ENCODE measurements around the gene CMIP.

The CMIP gene

DNA sequence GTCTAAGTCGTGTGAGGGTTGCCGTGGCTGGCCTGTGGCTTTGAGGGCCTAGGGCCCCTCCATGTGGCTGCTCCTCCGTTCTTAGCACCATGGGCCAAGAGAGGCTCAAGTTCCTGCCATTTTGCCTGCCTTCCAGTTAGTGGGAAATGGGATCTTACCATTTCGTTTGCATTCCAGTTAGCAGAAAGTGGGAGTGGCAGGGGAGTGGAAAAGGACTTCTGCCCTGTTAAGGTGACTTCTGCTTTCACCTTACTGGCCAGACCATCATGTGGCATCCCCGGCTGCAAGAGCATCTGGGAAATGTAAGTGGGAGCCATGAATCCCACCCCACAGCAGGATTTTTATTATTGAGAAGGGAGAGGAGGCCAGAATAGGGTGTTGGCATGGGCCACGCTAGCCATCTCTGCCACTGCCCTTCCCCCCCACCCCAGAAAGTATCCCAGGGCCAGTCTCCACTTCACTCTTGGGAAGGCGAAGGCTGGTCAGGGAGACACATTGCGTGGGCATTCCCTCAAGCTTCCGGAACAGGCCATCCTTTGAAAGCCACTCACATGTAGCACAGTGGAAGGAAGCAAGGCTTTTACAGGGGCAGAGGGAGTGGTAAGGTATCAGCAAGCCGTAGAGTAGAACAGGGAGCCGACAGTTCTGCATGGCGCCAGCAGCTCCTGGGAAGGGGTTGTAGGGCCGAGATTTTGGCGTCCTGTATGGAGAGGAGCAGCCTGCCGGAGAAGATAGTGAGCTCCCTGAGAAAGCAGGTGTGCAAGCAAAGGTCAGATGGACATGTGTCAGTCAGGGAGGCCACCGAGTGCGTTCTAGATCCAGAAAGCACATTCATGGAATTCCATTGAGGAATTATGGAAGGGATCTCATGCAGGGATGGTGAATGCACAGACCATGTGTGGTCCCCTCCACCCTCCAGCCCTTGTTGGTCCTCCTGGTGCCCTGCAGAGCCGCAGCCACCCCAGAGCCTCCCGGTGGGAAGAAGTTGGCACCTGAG lies 33.4 kb downstream of the CMIP start:
- Histone ChIP-seq H3K23ac (ENCODE audit: low read length) (no peak overlapping the region), H2AK5ac (ENCODE audit: low read length) (no peak overlapping the region), H4K91ac (ENCODE audit: low read depth, low read length) (no peak overlapping the region), H3K14ac (ENCODE audit: low read length) (no peak overlapping the region), H3K4ac (ENCODE audit: low read depth, low read length) (no peak overlapping the region), H3K4me2 (ENCODE audit: low read length) (no peak overlapping the region), H3K79me1 (ENCODE audit: low read length) (no peaks in the 10 kb centered on the region), H2BK120ac (ENCODE audit: insufficient read depth, low read length, poor library complexity) (no peak overlapping the region), H3K9ac (ENCODE audit: low read length) (no peak overlapping the region), H3K27me3 (ENCODE audit: insufficient read depth, low read length) (no peaks in the 10 kb centered on the region), H3K36me3 (ENCODE audit: control insufficient read depth in 1 of 2, insufficient read depth in 2 of 2, low read length in 2 of 2) (peaks cover 21 to 22% of the 10 kb centered on the region in 2 experiments), H3K79me2 (ENCODE audit: control insufficient read depth, insufficient read depth, low read length, poor library complexity) (peaks cover 9% of the 10 kb centered on the region), H3K4me3 (ENCODE audit: low read depth, low read length) (no peak overlapping the region), H3K18ac (ENCODE audit: low read length) (peak overlapping the region; percentile 17), H3K27ac (ENCODE audit: low read depth, low read length) (no peak overlapping the region), H3K4me1 (ENCODE audit: control insufficient read depth in 1 of 2, insufficient read depth in 2 of 2, low read length in 2 of 2) (peaks cover 18 to 19% of the 10 kb centered on the region in 2 experiments), H4K8ac (ENCODE audit: low read depth, low read length) (no peak overlapping the region), H2BK5ac (ENCODE audit: low read depth, low read length, poor library complexity) (no peak overlapping the region), H3K9me3 (ENCODE audit: insufficient read depth, low read depth, low read length) (no peaks in the 10 kb centered on the region), H2BK12ac (ENCODE audit: low read length) (no peak overlapping the region), H4K12ac (ENCODE audit: low read depth, low read length) (no peak overlapping the region), H2AFZ (ENCODE audit: insufficient read depth, low read length, poor library complexity) (no peak overlapping the region)
- DNase-seq: no peak
- no CpG with 5 or more reads among the region's 19 CpGs for WGBS (ENCODE audit: extremely low coverage, insufficient coverage, insufficient read length)

DNA sequence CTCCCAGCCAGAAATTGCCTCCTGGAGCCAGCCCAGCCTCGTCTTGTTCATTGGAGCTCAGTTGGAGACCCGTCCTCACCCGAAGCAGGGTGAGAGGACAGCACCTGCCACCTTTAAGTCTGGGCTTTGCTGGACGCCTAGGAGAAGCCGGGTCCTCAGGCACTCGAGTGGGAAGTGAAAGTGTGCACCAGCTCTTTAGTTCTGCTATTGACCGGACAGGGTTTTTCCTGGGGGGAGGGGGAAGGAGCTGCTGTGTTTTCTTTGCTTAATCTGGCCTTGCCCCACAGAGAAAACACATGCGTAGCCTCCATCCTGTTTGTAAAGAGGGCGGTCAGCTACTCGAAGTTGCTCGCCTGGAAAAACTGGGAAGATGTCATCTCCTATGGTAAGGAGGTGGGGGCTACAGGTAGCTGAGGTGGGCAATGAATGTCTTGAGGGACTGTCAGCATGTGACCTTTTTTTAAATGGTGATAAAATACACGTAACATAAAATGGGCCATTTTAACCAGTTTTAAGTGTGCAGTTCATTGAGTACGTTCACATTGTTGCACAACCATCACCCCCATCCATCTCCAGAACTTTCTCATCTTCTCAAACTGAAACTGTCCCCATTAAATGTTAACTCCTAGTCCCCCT lies 34.4 kb downstream of the CMIP start:
- Histone ChIP-seq H3K4ac (ENCODE audit: low read depth, low read length) (no peak overlapping the region), H2AFZ (ENCODE audit: insufficient read depth, low read length, poor library complexity) (no peak overlapping the region), H2AK5ac (ENCODE audit: low read length) (no peak overlapping the region), H4K91ac (ENCODE audit: low read depth, low read length) (no peak overlapping the region), H3K79me2 (ENCODE audit: control insufficient read depth, insufficient read depth, low read length, poor library complexity) (peaks cover 11% of the 10 kb centered on the region), H3K36me3 (ENCODE audit: control insufficient read depth in 1 of 2, insufficient read depth in 2 of 2, low read length in 2 of 2) (peaks cover 19 to 20% of the 10 kb centered on the region in 2 experiments), H3K23ac (ENCODE audit: low read length) (no peak overlapping the region), H3K9ac (ENCODE audit: low read length) (no peak overlapping the region), H3K4me2 (ENCODE audit: low read length) (no peak overlapping the region), H2BK120ac (ENCODE audit: insufficient read depth, low read length, poor library complexity) (no peak overlapping the region), H3K4me3 (ENCODE audit: low read depth, low read length) (no peak overlapping the region), H4K8ac (ENCODE audit: low read depth, low read length) (no peak overlapping the region), H3K18ac (ENCODE audit: low read length) (no peak overlapping the region), H3K79me1 (ENCODE audit: low read length) (no peaks in the 10 kb centered on the region), H3K9me3 (ENCODE audit: insufficient read depth, low read depth, low read length) (no peaks in the 10 kb centered on the region), H3K27ac (ENCODE audit: low read depth, low read length) (no peak overlapping the region), H3K27me3 (ENCODE audit: insufficient read depth, low read length) (no peaks in the 10 kb centered on the region), H2BK5ac (ENCODE audit: low read depth, low read length, poor library complexity) (no peak overlapping the region), H4K12ac (ENCODE audit: low read depth, low read length) (no peak overlapping the region), H3K14ac (ENCODE audit: low read length) (no peak overlapping the region), H3K4me1 (ENCODE audit: control insufficient read depth in 1 of 2, insufficient read depth in 2 of 2, low read length in 2 of 2) (peaks cover 22% of the 10 kb centered on the region in 2 experiments), H2BK12ac (ENCODE audit: low read length) (no peak overlapping the region)
- WGBS (ENCODE audit: extremely low coverage, insufficient coverage, insufficient read length): no CpG with 5 or more reads among the region's 13 CpGs
- DNase-seq: peak in 1 of 2 donors; percentile 25

DNA sequence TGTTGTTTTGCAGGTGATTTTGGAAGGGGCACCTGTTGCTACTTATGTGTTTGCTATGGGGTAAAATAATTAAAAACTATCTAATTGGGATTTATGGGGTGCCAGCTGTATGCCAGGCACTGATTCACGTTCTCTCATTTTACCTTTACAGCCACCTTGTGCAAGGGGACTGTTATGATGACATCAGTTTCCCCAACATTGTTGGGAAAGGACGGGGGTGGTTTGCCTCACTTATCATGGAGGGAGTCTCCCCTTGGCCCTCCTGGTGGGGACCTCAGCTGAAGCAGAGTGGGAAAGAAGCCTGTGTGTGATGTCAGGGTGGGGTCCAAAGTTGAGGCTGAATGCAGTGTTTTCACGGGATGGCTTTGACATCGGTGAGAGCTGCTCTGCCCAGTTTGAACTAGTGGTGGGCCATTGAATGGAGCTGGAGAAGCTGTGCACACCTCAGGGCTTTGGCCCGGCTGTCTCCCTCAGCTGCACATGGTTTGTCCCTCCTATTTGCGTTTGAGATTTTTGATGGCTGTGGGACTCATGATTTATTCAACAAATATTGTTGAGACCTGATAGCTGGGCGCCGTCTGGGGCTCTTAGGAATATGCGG lies 36.1 kb downstream of the CMIP start:
- Histone ChIP-seq H2BK12ac (ENCODE audit: low read length) (no peak overlapping the region), H3K18ac (ENCODE audit: low read length) (no peak overlapping the region), H3K79me1 (ENCODE audit: low read length) (no peaks in the 10 kb centered on the region), H3K4me1 (ENCODE audit: control insufficient read depth in 1 of 2, insufficient read depth in 2 of 2, low read length in 2 of 2) (peaks cover 22 to 24% of the 10 kb centered on the region in 2 experiments), H2AFZ (ENCODE audit: insufficient read depth, low read length, poor library complexity) (no peak overlapping the region), H3K14ac (ENCODE audit: low read length) (no peak overlapping the region), H3K27ac (ENCODE audit: low read depth, low read length) (no peak overlapping the region), H3K4me2 (ENCODE audit: low read length) (no peak overlapping the region), H3K9me3 (ENCODE audit: insufficient read depth, low read depth, low read length) (no peaks in the 10 kb centered on the region), H4K12ac (ENCODE audit: low read depth, low read length) (no peak overlapping the region), H3K79me2 (ENCODE audit: control insufficient read depth, insufficient read depth, low read length, poor library complexity) (peaks cover 14% of the 10 kb centered on the region), H3K9ac (ENCODE audit: low read length) (no peak overlapping the region), H2BK5ac (ENCODE audit: low read depth, low read length, poor library complexity) (no peak overlapping the region), H4K8ac (ENCODE audit: low read depth, low read length) (no peak overlapping the region), H2AK5ac (ENCODE audit: low read length) (no peak overlapping the region), H2BK120ac (ENCODE audit: insufficient read depth, low read length, poor library complexity) (no peak overlapping the region), H3K23ac (ENCODE audit: low read length) (no peak overlapping the region), H3K4me3 (ENCODE audit: low read depth, low read length) (no peak overlapping the region), H3K36me3 (ENCODE audit: control insufficient read depth in 1 of 2, insufficient read depth in 2 of 2, low read length in 2 of 2) (peaks cover 10 to 15% of the 10 kb centered on the region in 2 experiments), H4K91ac (ENCODE audit: low read depth, low read length) (no peak overlapping the region), H3K4ac (ENCODE audit: low read depth, low read length) (peak overlapping the region; percentile 4), H3K27me3 (ENCODE audit: insufficient read depth, low read length) (no peaks in the 10 kb centered on the region)
- no CpG with 5 or more reads among the region's 9 CpGs for WGBS (ENCODE audit: extremely low coverage, insufficient coverage, insufficient read length)
- DNase-seq: no peak

DNA sequence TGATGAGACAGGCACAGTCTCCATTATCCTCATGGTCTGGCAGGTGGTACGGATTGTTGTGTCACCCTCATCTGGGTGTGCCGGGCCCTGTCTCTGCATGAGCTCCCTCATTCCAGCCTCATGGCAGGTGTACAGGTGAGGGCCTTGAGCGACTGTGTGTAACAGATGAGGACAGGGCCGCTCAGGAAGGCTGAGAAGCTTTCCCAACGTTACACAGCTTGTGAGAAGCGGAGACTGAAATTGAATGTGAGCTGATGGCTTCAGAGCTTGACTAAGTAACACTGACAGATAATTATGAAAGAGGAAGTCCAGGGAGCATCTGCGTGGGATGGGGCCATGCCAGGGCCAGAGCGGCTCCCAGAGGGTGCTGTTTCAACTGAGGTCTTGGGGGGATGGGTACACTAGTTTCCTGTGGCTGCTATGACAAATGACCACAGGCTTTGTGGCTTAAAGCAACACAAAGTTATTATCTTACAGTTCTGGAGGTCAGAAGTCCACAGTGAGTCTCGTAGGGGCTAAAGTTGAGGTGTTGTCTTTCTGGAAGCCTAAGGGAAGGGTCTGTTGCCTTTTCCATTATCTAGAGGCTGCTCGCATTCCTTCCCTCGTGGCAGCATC lies 36.7 kb downstream of the CMIP start:
- H2AK5ac ChIP-seq (ENCODE audit: low read length): no peak overlapping the region
- DNase-seq: peak; percentile 42 to 44
- no peak overlapping the region for H3K4me3 ChIP-seq (ENCODE audit: low read depth, low read length)
- H2BK5ac ChIP-seq (ENCODE audit: low read depth, low read length, poor library complexity): no peak overlapping the region
- H3K27ac ChIP-seq (ENCODE audit: low read depth, low read length): no peak overlapping the region
- H3K27me3 ChIP-seq (ENCODE audit: insufficient read depth, low read length): no peaks in the 10 kb centered on the region
- H4K12ac ChIP-seq (ENCODE audit: low read depth, low read length): no peak overlapping the region
- H3K4me1 ChIP-seq (ENCODE audit: control insufficient read depth in 1 of 2, insufficient read depth in 2 of 2, low read length in 2 of 2): peaks cover 22 to 24% of the 10 kb centered on the region in 2 experiments
- H3K4ac ChIP-seq (ENCODE audit: low read depth, low read length): peak overlapping the region; percentile 14
- peaks cover 14% of the 10 kb centered on the region for H3K79me2 ChIP-seq (ENCODE audit: control insufficient read depth, insufficient read depth, low read length, poor library complexity)
- no peak overlapping the region for H3K18ac ChIP-seq (ENCODE audit: low read length)
- no peak overlapping the region for H2BK12ac ChIP-seq (ENCODE audit: low read length)
- peaks cover 10 to 16% of the 10 kb centered on the region in 2 experiments for H3K36me3 ChIP-seq (ENCODE audit: control insufficient read depth in 1 of 2, insufficient read depth in 2 of 2, low read length in 2 of 2)
- no peak overlapping the region for H3K4me2 ChIP-seq (ENCODE audit: low read length)
- WGBS (ENCODE audit: extremely low coverage, insufficient coverage, insufficient read length): no CpG with 5 or more reads among the region's 11 CpGs
- no peaks in the 10 kb centered on the region for H3K79me1 ChIP-seq (ENCODE audit: low read length)
- no peak overlapping the region for H2AFZ ChIP-seq (ENCODE audit: insufficient read depth, low read length, poor library complexity)
- H3K9ac ChIP-seq (ENCODE audit: low read length): no peak overlapping the region
- H4K8ac ChIP-seq (ENCODE audit: low read depth, low read length): no peak overlapping the region
- no peaks in the 10 kb centered on the region for H3K9me3 ChIP-seq (ENCODE audit: insufficient read depth, low read depth, low read length)
- no peak overlapping the region for H4K91ac ChIP-seq (ENCODE audit: low read depth, low read length)
- no peak overlapping the region for H3K14ac ChIP-seq (ENCODE audit: low read length)
- H3K23ac ChIP-seq (ENCODE audit: low read length): no peak overlapping the region
- H2BK120ac ChIP-seq (ENCODE audit: insufficient read depth, low read length, poor library complexity): no peak overlapping the region

Measured in trophoblast cell (in vitro differentiated cells and primary cell).